Pancreas (tissue), 10 donors: ENCODE results near the gene CD320. TPM values are rescaled to one million over a fixed set of nuclear protein-coding genes. Genes with fewer than 3 reads are reported as not detected.

Experiments used
- ATAC-seq, 4 donors: fragments of 200-7000 bp; cut with Tn5 transposase; one replicate each; pipeline versions ENCODE4 v1.8.0 to v1.9.1; 2020; ENCODE audit warnings: mild to moderate bottlenecking in 4 of 4, moderate library complexity in 4 of 4
- DNase-seq, 6 donors: peaks; one replicate each; pipeline ENCODE4 v3.0.0-alpha.2; 2020
- FAIRE-seq: peaks from 2 replicates; lab custom pipeline; 2012; peaks lifted over from hg19 to GRCh38; lab: Jason Lieb, UNC
- H3K27ac ChIP-seq, 4 donors: fragments of 200-600 bp; sonication (generic); 1 replicate in 3 of 4; 2 replicates in 1 of 4; pipeline versions ENCODE4 v1.5.0 to v1.8.0; 2020
- H3K27me3 ChIP-seq, 4 donors: fragments of 200-600 bp; one replicate each; pipeline ENCODE4 v1.8.0; 2021
- H3K36me3 ChIP-seq, 3 donors: fragments of 200-600 bp; sonication (generic) in 1 of 3; one replicate each; pipeline versions ENCODE4 v1.5.0 to v1.8.0; 2020 to 2021
- H3K4me1 ChIP-seq, 3 donors: fragments of 200-600 bp; one replicate each; pipeline ENCODE4 v1.8.0; 2021
- H3K4me3 ChIP-seq, 4 donors: fragments of 200-600 bp; sonication (generic) in 2 of 4; one replicate each; pipeline versions ENCODE4 v1.5.0 to v1.8.0; 2020 to 2021
- H3K9me3 ChIP-seq, 4 donors: fragments of 200-600 bp; one replicate each; pipeline ENCODE4 v1.8.0; 2021
- CTCF ChIP-seq, 4 donors: fragments of 200-600 bp; sonication (generic) in 3 of 4; IDR thresholded peaks; one replicate each; pipeline versions ENCODE4 v1.5.0 to v1.8.0; 2021; ENCODE audit warnings: antibody characterized with exemption in 4 of 4
- WGBS, 2 donors: extraction: QIAGEN DNeasy Blood & Tissue Kit; methylation state at CpG; one replicate each; pipeline ENCODE4 v1.1.7; 2013; 5-methylcytosine and 5-hydroxymethylcytosine counted together
- intact Hi-C, 3 donors: fragments of 100-400 bp; cut with DNase I; formaldehyde crosslinking; loops; one replicate each; pipeline versions ENCODE4 v1.11.1 to v1.14.2; 2022
- polyA plus RNA-seq, 2 donors: library from polyadenylated mRNA; stranded (reverse); fragments of 200-250 nt; gene quantifications; one replicate each; pipeline ENCODE4 v1.2.3, GENCODE V29; 2013
- total RNA-seq, 6 donors: library from RNA; stranded (reverse); fragmentation: NEBNext Ultra II Directional in 4 of 6; extraction: Animal tissue kit (Norgen Biotek cat#: 25700) in 4 of 6; gene quantifications; one replicate each; pipeline versions ENCODE4 v1.2.1 to v1.2.4, GENCODE V29; 2021 to 2023
- donor health status: healthy with polysubstance abuse.
- donor health status: DM: no; HTN: no; CAD: no; lungs with moderate emphysema.
- donor health status: DM: no; HTN: no; CAD: no.
- donor health status: control.
- donor health status: control.
- donor health status: Bipolar disorder and iron deficiency.
- donor health status: DM: yes; HTN: yes; CAD: no.
- donor health status: DM: no; HTN: no; CAD: no.
- donor health status: DM: no; HTN: no; CAD: no.
- donor health status: DM: yes; HTN: yes; CAD: no.

The CD320 gene
- total and polyA plus RNA-seq, 8 donors = 13.8 to 58.4 (median 20.9) TPM

GRCh38 chr19:8255426-8256125 is 52.6 kb downstream of the CD320 start:
- FAIRE-seq = no peak
- peaks cover 0 to 34% (median 15%) of the 10 kb centered on the region in 3 donors for H3K36me3 ChIP-seq

GRCh38 chr19:8254286-8255001 is 53.7 kb downstream of the CD320 start:
- H3K27me3 ChIP-seq = no peaks in the 10 kb centered on the region
- no peak for FAIRE-seq

More at GRCh38 chr19:8255426-8256125, 52.6 kb downstream of the CD320 start:
- Histone ChIP-seq H3K4me1 (peaks cover 0 to 5% (median 3%) of the 10 kb centered on the region in 3 donors), H3K27me3 (no peaks in the 10 kb centered on the region), H3K27ac (no peak overlapping the region), H3K9me3 (no peaks in the 10 kb centered on the region), H3K4me3 (no peak overlapping the region)
- intact Hi-C loops = loop anchor here in 2 of 3 donors (5.0 to 10.0 kb wide), 2 partner anchors 47 to 101 kb away; no protein-coding TSS in a partner anchor
- TF ChIP-seq CTCF (IDR thresholded peaks at IDR 0.05) = no peak
- DNase-seq (peak in 1 of 6 donors; percentile 61), ATAC-seq (no peak)
- 86 to 92% methylated on average over 18 of the region's 18 CpGs for WGBS, 2 donors

GRCh38 chr19:8253678-8254077 is 54.5 kb downstream of the CD320 start:
- Histone ChIP-seq H3K27ac (no peak overlapping the region), H3K9me3 (no peaks in the 10 kb centered on the region), H3K36me3 (peaks cover 0 to 34% (median 15%) of the 10 kb centered on the region in 3 donors), H3K27me3 (no peaks in the 10 kb centered on the region), H3K4me1 (peaks cover 0 to 5% (median 4%) of the 10 kb centered on the region in 3 donors), H3K4me3 (no peak overlapping the region)
- FAIRE-seq (no peak), ATAC-seq (no peak), DNase-seq (peak in 1 of 6 donors; percentile 36)
- no peak for TF ChIP-seq CTCF (IDR thresholded peaks at IDR 0.05)
- intact Hi-C loops = loop anchor here (5.0 to 10.0 kb wide), 3 partner anchors 91 to 99 kb away; no protein-coding TSS in a partner anchor
- 80 to 88% methylated on average over 12 of the region's 12 CpGs for WGBS, 2 donors

More at GRCh38 chr19:8254286-8255001, 53.7 kb downstream of the CD320 start:
- DNase-seq = peak in 1 of 6 donors; percentile 49
- intact Hi-C loops = loop anchor here (5.0 to 10.0 kb wide), 4 partner anchors 48 to 100 kb away; no protein-coding TSS in a partner anchor
- Histone ChIP-seq H3K4me3 (no peak overlapping the region), H3K4me1 (peaks cover 0 to 5% (median 4%) of the 10 kb centered on the region in 3 donors), H3K36me3 (peaks cover 0 to 34% (median 15%) of the 10 kb centered on the region in 3 donors), H3K27ac (no peak overlapping the region), H3K9me3 (no peaks in the 10 kb centered on the region)
- no peak for ATAC-seq
- TF ChIP-seq CTCF (IDR thresholded peaks at IDR 0.05) = no peak
- 86 to 90% methylated on average over 9 to 11 of the region's 11 CpGs for WGBS, 2 donors

- Histone ChIP-seq H3K4me1 (peaks cover 0 to 5% (median 4%) of the 10 kb centered on the region in 3 donors), H3K36me3 (peaks cover 0 to 32% (median 13%) of the 10 kb centered on the region in 3 donors), H3K27ac (no peak overlapping the region), H3K27me3 (no peaks in the 10 kb centered on the region), H3K9me3 (no peaks in the 10 kb centered on the region), H3K4me3 (no peak overlapping the region)
- ATAC-seq (peak; percentile 68 to 81 (median 74)), DNase-seq (peak; percentile 59 to 96 (median 84)), FAIRE-seq (no peak)
- intact Hi-C loops = loop anchor here (5.0 to 10.0 kb wide), 3 partner anchors 91 to 98 kb away; no protein-coding TSS in a partner anchor
- TF ChIP-seq CTCF (IDR thresholded peaks at IDR 0.05) = peak; percentile 74 to 88 (median 84)
- 37% methylated on average over 13 of the region's 13 CpGs for WGBS, 2 donors
These were observed 55.1 kb downstream of the CD320 start for GRCh38 chr19:8252922-8253589.

Other genes starting within 250 kb of the CD320 start
- gene FBN3, start 158.8 kb downstream of the CD320 start, total RNA-seq = under 1 TPM in 4 of 6 donors, not detected in 2; under 0.01 to 0.20 (median 0.06) TPM
- under 1 TPM; 0.02 to 0.04 TPM for gene FBN3, start 158.8 kb downstream of the CD320 start, polyA plus RNA-seq
- 10 to 100 TPM; 41.6 to 82.4 (median 62.1) TPM for gene CERS4, start 99.0 kb downstream of the CD320 start, total RNA-seq
- gene CERS4, start 99.0 kb downstream of the CD320 start, polyA plus RNA-seq = 100 to 1,000 TPM in 1 of 2 donors, 10 to 100 TPM in 1; 72.1 to 118 TPM
- gene NDUFA7, start 13.0 kb upstream of the CD320 start, total RNA-seq = 10 to 100 TPM in 5 of 6 donors, 1 to 10 TPM in 1; 7.7 to 17.8 (median 11.2) TPM
- gene NDUFA7, start 13.0 kb upstream of the CD320 start, polyA plus RNA-seq = 10 to 100 TPM; 71.4 to 81.2 TPM
- 1,000 to 10,000 TPM in 4 of 6 donors, 100 to 1,000 TPM in 2; 892 to 1,524 (median 1,066) TPM for gene RPS28, start 13.1 kb upstream of the CD320 start, total RNA-seq
- 100 to 1,000 TPM; 706 to 850 TPM for gene RPS28, start 13.1 kb upstream of the CD320 start, polyA plus RNA-seq
- gene KANK3, start 34.9 kb upstream of the CD320 start, total RNA-seq = 1 to 10 TPM; 1.7 to 2.3 (median 2.0) TPM
- gene KANK3, start 34.9 kb upstream of the CD320 start, polyA plus RNA-seq = 10 to 100 TPM in 1 of 2 donors, 1 to 10 TPM in 1; 7.7 to 17.9 TPM
- 10 to 100 TPM in 4 of 6 donors, 1 to 10 TPM in 2; 2.8 to 82.8 (median 22.5) TPM for gene ANGPTL4, start 55.8 kb upstream of the CD320 start, total RNA-seq
- 100 to 1,000 TPM in 1 of 2 donors, 10 to 100 TPM in 1; 95.0 to 169 TPM for gene ANGPTL4, start 55.8 kb upstream of the CD320 start, polyA plus RNA-seq
- 10 to 100 TPM; 52.1 to 75.2 (median 56.8) TPM for gene RAB11B, start 82.0 kb upstream of the CD320 start, total RNA-seq
- gene RAB11B, start 82.0 kb upstream of the CD320 start, polyA plus RNA-seq = 100 to 1,000 TPM in 1 of 2 donors, 10 to 100 TPM in 1; 84.6 to 107 TPM
- 10 to 100 TPM in 5 of 6 donors, 1 to 10 TPM in 1; 8.8 to 18.0 (median 11.0) TPM for gene MARCHF2, start 104.9 kb upstream of the CD320 start, total RNA-seq
- gene MARCHF2, start 104.9 kb upstream of the CD320 start, polyA plus RNA-seq = 10 to 100 TPM; 17.1 to 22.6 TPM
- 10 to 100 TPM; 44.5 to 88.3 (median 66.6) TPM for gene HNRNPM, start 136.6 kb upstream of the CD320 start, total RNA-seq
- 10 to 100 TPM; 52.5 to 90.1 TPM for gene HNRNPM, start 136.6 kb upstream of the CD320 start, polyA plus RNA-seq
- gene PRAM1, start 194.3 kb upstream of the CD320 start, total RNA-seq = 1 to 10 TPM in 2 of 6 donors, under 1 TPM in 4; 0.09 to 4.6 (median 0.70) TPM
- gene PRAM1, start 194.3 kb upstream of the CD320 start, polyA plus RNA-seq = 1 to 10 TPM; 3.0 to 3.7 TPM
- 10 to 100 TPM in 3 of 6 donors, 1 to 10 TPM in 3; 7.3 to 16.1 (median 10.8) TPM for gene ZNF414, start 205.8 kb upstream of the CD320 start, total RNA-seq
- gene ZNF414, start 205.8 kb upstream of the CD320 start, polyA plus RNA-seq = 10 to 100 TPM; 28.2 to 36.9 TPM